Measurements from ENCODE around the gene SARDH.

- TF ChIP-seq CTCF (IDR thresholded peaks at IDR 0.05) (no peak), POLR2A (IDR thresholded peaks at IDR 0.05) (no peak), POLR2AphosphoS5 (IDR thresholded peaks at IDR 0.05) (no peak)
Measured at GRCh38 chr9:133689151-133689763, 48.9 kb downstream of the SARDH start.
